22Rv1 (cell line): ENCODE results near the gene HTR7.

Source experiments
- ZFX ChIP-seq: fragments of 450-650 bp; IDR thresholded peaks from 2 replicates; pipeline ENCODE4 v1.6.1; 2017; ENCODE audit warnings: antibody characterized with exemption, borderline replicate concordance
- TF ChIP-seq, protein P1 (sequence below): fragments of 450-650 bp; IDR thresholded peaks from 2 replicates; pipeline ENCODE4 v1.5.1; 2017; ENCODE audit warnings: mild to moderate bottlenecking

DNA sequence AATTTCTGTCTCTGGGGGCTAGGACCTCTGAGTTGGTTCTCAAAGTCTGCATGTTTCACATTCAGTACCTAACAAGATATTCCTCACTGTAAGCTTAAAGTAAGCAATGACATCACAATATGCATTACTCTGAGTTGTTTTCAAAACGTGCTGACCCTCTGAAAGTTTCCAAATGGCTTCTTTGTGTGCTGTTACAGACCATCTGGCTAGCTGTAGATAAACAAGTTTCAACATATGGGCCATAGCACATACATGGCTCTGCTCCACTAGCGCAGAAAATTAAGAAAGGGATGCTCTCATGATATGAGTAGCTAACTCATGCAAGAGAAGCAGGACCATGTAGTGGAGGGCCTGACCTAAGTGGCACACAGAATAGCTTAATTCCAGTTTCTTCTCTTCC is 119.0 kb downstream of the HTR7 start:
- TF ChIP-seq, protein P1, sequence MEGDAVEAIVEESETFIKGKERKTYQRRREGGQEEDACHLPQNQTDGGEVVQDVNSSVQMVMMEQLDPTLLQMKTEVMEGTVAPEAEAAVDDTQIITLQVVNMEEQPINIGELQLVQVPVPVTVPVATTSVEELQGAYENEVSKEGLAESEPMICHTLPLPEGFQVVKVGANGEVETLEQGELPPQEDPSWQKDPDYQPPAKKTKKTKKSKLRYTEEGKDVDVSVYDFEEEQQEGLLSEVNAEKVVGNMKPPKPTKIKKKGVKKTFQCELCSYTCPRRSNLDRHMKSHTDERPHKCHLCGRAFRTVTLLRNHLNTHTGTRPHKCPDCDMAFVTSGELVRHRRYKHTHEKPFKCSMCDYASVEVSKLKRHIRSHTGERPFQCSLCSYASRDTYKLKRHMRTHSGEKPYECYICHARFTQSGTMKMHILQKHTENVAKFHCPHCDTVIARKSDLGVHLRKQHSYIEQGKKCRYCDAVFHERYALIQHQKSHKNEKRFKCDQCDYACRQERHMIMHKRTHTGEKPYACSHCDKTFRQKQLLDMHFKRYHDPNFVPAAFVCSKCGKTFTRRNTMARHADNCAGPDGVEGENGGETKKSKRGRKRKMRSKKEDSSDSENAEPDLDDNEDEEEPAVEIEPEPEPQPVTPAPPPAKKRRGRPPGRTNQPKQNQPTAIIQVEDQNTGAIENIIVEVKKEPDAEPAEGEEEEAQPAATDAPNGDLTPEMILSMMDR, result no peak
- TF ChIP-seq ZFX, result no peak
